Gastrocnemius medialis (tissue), 4 donors: ENCODE data around the gene PDGFC.

Experiments used
- CTCF ChIP-seq, 5 experiments: fragments of 450-650 bp in 3 of 5; fragments of 200-600 bp in 2 of 5; sonication (generic) in 2 of 5; IDR thresholded peaks in 4 of 5; conservative IDR thresholded peaks in 1 of 5; 1 replicate in 4 of 5; 2 replicates in 1 of 5; pipeline ENCODE4 v1.5.1; 2016 to 2019; ENCODE audit warnings: antibody characterized with exemption in 5 of 5, mild to moderate bottlenecking in 3 of 5, moderate library complexity in 3 of 5
- POLR2A ChIP-seq, 2 donors: fragments of 450-650 bp; IDR thresholded peaks; one replicate each; pipeline ENCODE4 v1.6.1; 2017; ENCODE audit warnings: antibody characterized with exemption in 2 of 2, mild to moderate bottlenecking in 2 of 2, moderate library complexity in 2 of 2

- TF ChIP-seq CTCF (IDR thresholded peaks at IDR 0.05 in 4 of 5, conservative IDR thresholded peaks at IDR 0.05 in 1 of 5) (no peak), POLR2A (IDR thresholded peaks at IDR 0.05) (no peak)
Observed at GRCh38 chr4:157020882-157021281, 49.3 kb upstream of the PDGFC start.
